ENCODE measurements around the gene PAGE2. TPM values are rescaled to one million over a fixed set of nuclear protein-coding genes. Genes with fewer than 3 reads are reported as not detected.

PAGE2 gene
- total and polyA plus RNA-seq, 2 of the 13 experiments (the other 11 are each of a cell fraction or from before 2014, with no cell fraction given): not detected

DNA sequence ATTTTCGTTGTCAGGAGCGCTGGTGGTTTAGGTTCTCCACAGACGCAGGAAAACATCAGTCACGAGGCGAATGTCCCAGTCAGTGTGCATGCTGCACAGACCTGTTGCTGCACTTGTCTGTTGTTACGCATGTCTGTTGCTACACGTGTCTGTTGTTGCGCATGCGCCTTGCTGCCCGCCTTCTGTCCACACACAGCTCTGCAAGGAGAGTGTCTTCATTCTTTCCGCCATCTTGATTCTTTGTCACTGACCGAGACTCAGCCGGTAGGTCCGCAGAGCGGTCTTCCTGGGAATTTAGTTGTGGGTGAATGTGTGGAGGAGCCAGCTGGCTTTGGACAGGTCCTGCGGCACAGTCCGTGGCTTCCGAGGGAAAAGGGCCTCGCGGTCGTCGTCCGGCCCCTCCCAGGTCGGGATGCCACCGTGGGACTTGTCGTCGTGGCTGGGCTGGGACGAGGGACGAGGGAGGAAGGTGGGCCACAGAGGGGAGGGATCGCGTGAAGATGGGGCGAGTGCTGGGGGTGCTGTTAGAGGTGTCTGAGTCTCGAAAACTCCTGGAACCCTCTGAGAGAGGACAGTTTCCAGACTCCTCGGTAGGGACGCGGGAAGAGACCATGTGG is 13.9 kb upstream of the PAGE2 start, which contains the start of gene PAGE2B (continued):
- TF ChIP-seq ZNF512B (CRISPR knock-in tag; IDR thresholded peaks at IDR 0.05; ENCODE audit: borderline replicate concordance): no peak

GRCh38 chrX:55098691-55099090 is 9.9 kb downstream of the PAGE2 start:
- H3K79me2 ChIP-seq (ENCODE audit: insufficient read depth, low read length): no peaks in the 10 kb centered on the region
- H3K36me3 ChIP-seq (replicated peaks in 1 of 2; ENCODE audit: control insufficient read depth in 1 of 2, insufficient read depth in 2 of 2, low read length in 2 of 2): no peaks in the 10 kb centered on the region
- ChIA-PET POLR2A (no interaction called here), CTCF (ENCODE audit: low intra/inter-chr PET ratio, low total read pairs) (no interaction called here)
- H3K9ac ChIP-seq (ENCODE audit: insufficient read depth, low read depth, low read length): no peak overlapping the region
- H3K4me1 ChIP-seq (ENCODE audit: insufficient read depth, low read length): no peaks in the 10 kb centered on the region
- no peak for DNase-seq (ENCODE audit: low spot score)
- no peaks in the 10 kb centered on the region for H3K27me3 ChIP-seq (ENCODE audit: control insufficient read depth in 1 of 2, insufficient read depth in 2 of 2, low read length in 2 of 2)
- no TSS peak for BruUV-seq (replicated peaks)
- WGBS (ENCODE audit: low lambda C conversion rate): 0% methylated on average over 2 of the region's 2 CpGs
- H3K4me3 ChIP-seq (replicated peaks in 1 of 3; ENCODE audit: insufficient read depth in 1 of 3, low read depth in 2 of 3, low read length in 3 of 3): no peak overlapping the region
- H3K4me2 ChIP-seq (ENCODE audit: low read depth, low read length): no peak overlapping the region
- no peak for ATAC-seq
- intact Hi-C loops (cut with micrococcal nuclease; ENCODE audit: unreplicated experiment) (no loop called here), in situ Hi-C loops (cut with HindIII; ENCODE audit: extremely low pct_ligation_motif_present, low pct_unique_long_range_greater_than_20kb) (no loop called here)
- H3K9me3 ChIP-seq (ENCODE audit: low read length): no peaks in the 10 kb centered on the region
- no peak for FAIRE-seq
- H3K27ac ChIP-seq (ENCODE audit: extremely low read length, insufficient read depth, low read length): no peak overlapping the region
- no peak overlapping the region for H2AFZ ChIP-seq (ENCODE audit: low read length)
- H4K20me1 ChIP-seq (ENCODE audit: insufficient read depth, low read length): no peaks in the 10 kb centered on the region
- TF ChIP-seq NCOA5 (CRISPR knock-in tag; IDR thresholded peaks at IDR 0.05) (no peak), CEBPB (IDR thresholded peaks at IDR 0.05; ENCODE audit: borderline replicate concordance, low read depth, low read length) (no peak)

DNA sequence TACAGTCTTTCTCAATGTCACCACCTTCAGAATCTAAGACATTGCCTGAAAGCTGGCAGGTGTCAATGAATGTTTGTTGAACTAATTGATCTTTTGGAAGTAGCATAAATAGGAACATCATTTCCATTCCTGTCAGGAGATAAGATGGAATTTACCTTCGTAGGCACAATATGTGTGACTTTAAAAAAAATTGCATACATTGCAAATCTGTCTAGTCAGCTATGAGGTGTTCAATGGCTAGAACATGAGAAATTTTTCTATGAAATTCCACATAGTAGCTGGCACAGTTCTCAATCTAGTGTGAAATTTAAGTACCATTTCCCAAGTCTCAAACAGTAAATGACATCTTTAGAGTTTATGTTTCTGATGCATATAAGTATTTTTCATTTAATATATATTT is 10.3 kb downstream of the PAGE2 start:
- Histone ChIP-seq H3K27me3 (ENCODE audit: control insufficient read depth in 1 of 2, insufficient read depth in 2 of 2, low read length in 2 of 2) (no peaks in the 10 kb centered on the region), H3K9me3 (ENCODE audit: low read length) (no peaks in the 10 kb centered on the region), H3K9ac (ENCODE audit: insufficient read depth, low read depth, low read length) (no peak overlapping the region), H3K27ac (ENCODE audit: extremely low read length, insufficient read depth, low read length) (no peak overlapping the region), H3K36me3 (replicated peaks in 1 of 2; ENCODE audit: control insufficient read depth in 1 of 2, insufficient read depth in 2 of 2, low read length in 2 of 2) (no peaks in the 10 kb centered on the region), H4K20me1 (ENCODE audit: insufficient read depth, low read length) (no peaks in the 10 kb centered on the region), H2AFZ (ENCODE audit: low read length) (no peak overlapping the region), H3K79me2 (ENCODE audit: insufficient read depth, low read length) (no peaks in the 10 kb centered on the region), H3K4me2 (ENCODE audit: low read depth, low read length) (no peak overlapping the region), H3K4me1 (ENCODE audit: insufficient read depth, low read length) (no peaks in the 10 kb centered on the region), H3K4me3 (replicated peaks in 1 of 3; ENCODE audit: insufficient read depth in 1 of 3, low read depth in 2 of 3, low read length in 3 of 3) (no peak overlapping the region)
- POLR2A ChIA-PET: no interaction called here
- 9% methylated on average over 1 of the region's 1 CpG for WGBS (ENCODE audit: low lambda C conversion rate)
- CTCF ChIA-PET (ENCODE audit: low intra/inter-chr PET ratio, low total read pairs): no interaction called here
- TF ChIP-seq MAFK (conservative IDR thresholded peaks at IDR 0.05 in 1 of 2, IDR thresholded peaks at IDR 0.05 in 1 of 2; ENCODE audit: low read length in 2 of 2): peak; percentile 55 to 77
- no peak for TF ChIP-seq MIER2 (CRISPR knock-in tag; IDR thresholded peaks at IDR 0.05)
- TF ChIP-seq MAFF (IDR thresholded peaks at IDR 0.05; ENCODE audit: low read depth, low read length): peak; percentile 65
- FAIRE-seq (no peak), DNase-seq (ENCODE audit: low spot score) (no peak), ATAC-seq (no peak)
- in situ Hi-C loops (cut with HindIII; ENCODE audit: extremely low pct_ligation_motif_present, low pct_unique_long_range_greater_than_20kb): no loop called here
- no TSS peak for BruUV-seq (replicated peaks)
- intact Hi-C loops (cut with micrococcal nuclease; ENCODE audit: unreplicated experiment): no loop called here
